Left lobe of liver (tissue), 2 donors: ENCODE results near the gene S1PR2. TPM values are rescaled to one million over a fixed set of nuclear protein-coding genes. Genes with fewer than 3 reads are reported as not detected.
"Not testable (repeated sequence)": the region's sequence is repeated elsewhere in the genome, so short reads cannot be mapped to it uniquely, and the experiment has no call there.

Experiments
- ATAC-seq: fragments of 200-7000 bp; cut with Tn5 transposase; one replicate; pipeline ENCODE4 v1.9.1; 2020; ENCODE audit warnings: mild to moderate bottlenecking, moderate library complexity
- DNase-seq: peaks from one replicate; pipeline ENCODE4 v3.0.0-alpha.2; 2020; ENCODE audit warnings: low spot score
- total RNA-seq: library from RNA; stranded (reverse); gene quantifications from one replicate; pipeline ENCODE4 v1.2.1, GENCODE V29; 2021
- donor health status: DM: no; HTN: no; CAD: no; lungs with moderate emphysema.
- donor health status: DM: no; HTN: yes; CAD: no.

S1PR2 gene
- total RNA-seq, 1 donor from 2014 or later = 1.9 TPM

DNA sequence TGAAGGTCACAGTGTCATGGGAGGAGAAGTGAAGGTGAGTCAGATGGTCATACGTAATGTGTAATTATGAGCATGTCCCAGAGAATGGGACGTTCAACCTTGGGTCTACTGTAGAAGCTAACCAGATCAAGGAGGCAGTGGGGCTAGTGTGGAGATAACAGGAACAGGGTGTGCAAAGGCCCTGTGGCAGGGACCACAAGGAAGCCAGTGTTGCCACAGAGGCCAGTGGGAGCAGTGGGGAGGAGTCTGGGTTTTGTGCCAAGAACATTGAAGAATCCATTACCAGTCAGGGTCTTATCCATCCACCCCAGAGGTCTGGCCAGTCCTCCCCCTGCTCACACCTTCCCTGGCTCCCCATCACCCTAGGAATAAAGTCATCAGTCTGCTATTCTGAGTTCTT is 24.2 kb upstream of the S1PR2 start:
- no peak for DNase-seq

DNA sequence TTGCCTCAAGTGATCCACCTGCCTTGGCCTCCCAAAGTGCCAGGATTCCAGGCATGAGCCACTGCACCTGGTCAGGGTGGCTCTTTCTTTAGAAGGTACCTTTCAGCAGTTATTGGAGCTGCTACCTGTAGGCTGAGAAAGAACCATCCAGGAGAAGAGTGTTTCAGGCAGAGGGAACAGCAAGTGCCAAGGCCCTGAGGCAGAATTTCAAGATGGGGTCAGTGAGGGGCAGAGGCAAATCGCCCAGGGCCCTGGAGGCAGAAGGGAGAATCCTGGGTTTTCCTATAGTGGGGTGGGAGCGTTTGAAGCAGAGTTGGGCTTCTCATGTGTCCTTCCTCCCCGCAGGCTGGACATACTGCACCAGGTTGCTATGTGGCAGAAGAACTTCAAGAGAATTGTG is 23.1 kb upstream of the S1PR2 start:
- DNase-seq (no peak), ATAC-seq (no peak)

More for the DNA sequence above, 24.2 kb upstream of the S1PR2 start:
- no peak for ATAC-seq

GRCh38 chr19:10252707-10253106 is 21.6 kb upstream of the S1PR2 start:
- ATAC-seq = no peak

DNA sequence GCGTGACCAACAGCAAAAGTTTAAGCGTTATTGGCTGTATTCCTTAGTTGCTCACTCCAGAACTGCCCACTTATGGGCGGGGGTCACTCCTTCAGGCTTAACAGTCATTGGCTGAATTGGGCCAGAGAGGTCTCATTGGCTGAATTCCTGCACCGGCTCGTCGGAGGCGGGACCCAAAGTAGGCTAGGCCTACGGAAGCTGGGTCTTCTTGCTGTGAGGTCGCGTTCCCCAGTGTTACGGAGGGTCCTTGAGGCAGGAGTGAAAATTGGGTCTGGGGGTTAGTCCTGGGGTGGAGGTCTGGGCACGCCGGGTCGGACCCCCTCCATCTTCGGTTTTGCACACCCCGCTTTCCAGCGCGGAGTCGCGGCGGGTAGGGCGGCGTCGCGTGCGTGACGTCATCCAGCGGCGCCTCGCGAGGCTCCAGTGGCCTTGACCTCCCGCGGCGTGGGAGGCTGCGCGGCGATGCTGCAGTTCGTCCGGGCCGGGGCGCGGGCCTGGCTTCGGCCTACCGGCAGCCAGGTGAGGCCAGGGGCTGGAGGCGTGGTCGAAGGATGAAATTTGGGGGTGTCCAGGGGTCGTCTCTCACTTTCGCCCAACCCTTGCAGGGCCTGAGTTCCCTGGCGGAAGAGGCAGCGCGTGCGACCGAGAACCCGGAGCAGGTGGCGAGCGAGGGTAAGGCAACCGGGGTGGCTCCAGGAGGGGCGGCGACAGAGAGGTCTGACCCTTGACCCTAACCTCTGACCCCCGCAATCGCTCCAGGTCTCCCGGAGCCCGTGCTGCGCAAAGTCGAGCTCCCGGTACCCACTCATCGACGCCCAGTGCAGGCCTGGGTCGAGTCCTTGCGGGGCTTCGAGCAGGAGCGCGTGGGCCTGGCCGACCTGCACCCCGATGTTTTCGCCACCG is 20.9 kb upstream of the S1PR2 start, which contains the start of gene MRPL4:
Gene MRPL4, plus strand, starts transcription at position 423 of the 903 bp plus-strand sequence. Its CDS starts 40 bp downstream, at position 463.
- peak; percentile 97 for DNase-seq
- ATAC-seq = peak; percentile 90

More at GRCh38 chr19:10252707-10253106, 21.6 kb upstream of the S1PR2 start:
- DNase-seq = no peak

DNA sequence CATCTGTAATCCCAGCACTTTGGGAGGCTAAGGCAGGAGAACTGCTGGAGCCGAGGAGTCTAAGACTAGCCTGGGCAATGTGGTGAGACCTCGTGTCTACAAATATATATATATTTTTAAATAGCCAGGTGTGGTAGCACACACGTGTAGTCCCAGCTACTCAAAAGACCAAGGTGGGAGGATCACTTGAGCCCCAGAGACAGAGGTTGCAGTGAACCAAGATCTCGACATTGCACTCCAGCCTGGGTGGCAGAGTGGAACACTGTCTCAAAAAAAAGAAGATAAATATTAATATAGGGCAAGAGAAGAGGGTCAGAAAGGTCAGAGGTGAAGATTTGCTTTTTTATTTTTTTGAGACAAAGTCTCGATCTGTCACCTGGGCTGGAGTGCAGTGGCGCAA is 15.4 kb upstream of the S1PR2 start:
- ATAC-seq (no peak), DNase-seq (no peak)

GRCh38 chr19:10245189-10245939 is 14.2 kb upstream of the S1PR2 start:
- DNase-seq = no peak
- no peak for ATAC-seq

DNA sequence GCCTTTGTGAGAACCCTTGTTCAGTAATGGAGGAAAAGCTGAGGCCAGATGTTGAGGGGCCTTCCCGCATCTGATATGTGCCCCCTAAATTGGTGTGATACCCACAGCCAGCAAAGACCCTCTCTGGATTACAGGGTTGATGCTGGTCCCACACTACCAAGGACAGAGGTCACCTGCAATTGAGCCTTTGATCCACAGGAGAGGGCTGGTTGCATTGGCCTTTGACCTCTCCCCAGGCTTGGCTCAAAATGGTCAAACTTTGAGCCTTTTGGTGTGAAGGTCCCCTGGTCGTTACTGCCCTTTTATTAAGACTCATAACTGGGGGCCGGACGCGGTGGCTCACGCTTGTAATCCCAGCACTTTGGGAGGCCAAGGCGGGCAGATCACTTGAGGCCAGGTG is 12.5 kb upstream of the S1PR2 start:
- DNase-seq (no peak), ATAC-seq (no peak)

- not testable (repeated sequence) for DNase-seq, ATAC-seq
Measured at GRCh38 chr19:10241826-10242449, 10.8 kb upstream of the S1PR2 start.

DNA sequence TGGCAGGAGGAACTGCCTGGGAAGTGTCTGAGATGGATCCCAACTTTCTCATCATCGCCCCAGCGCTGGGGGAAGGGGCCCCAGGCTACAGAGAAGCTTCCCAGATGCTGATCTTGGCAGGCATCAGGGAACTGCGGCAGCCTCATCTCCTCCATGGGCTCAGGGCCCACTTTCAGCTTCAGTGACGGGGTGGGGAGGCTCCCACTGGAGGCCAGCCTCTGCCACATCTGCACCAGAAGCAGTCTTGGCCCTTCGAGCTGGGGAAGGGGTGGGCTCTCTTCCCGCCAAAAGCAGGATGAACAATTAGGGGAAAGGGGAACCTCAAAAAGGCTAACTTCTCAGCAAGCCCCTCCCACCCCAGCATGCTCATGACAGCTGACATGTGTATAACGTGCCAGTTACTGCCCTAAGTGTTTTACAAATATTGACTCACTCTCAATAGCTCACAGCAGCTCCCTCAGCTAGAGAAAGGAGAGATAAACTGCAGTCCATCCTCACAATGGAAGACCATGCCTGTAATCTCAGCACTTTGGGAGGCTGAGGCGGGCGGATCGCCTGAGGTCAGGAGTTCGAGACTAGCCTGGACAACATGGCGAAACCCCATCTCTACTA is 7.1 kb upstream of the S1PR2 start:
- peak; percentile 71 for ATAC-seq
- no peak for DNase-seq

GRCh38 chr19:10237702-10238101 is 6.6 kb upstream of the S1PR2 start:
- peak; percentile 36 for ATAC-seq
- no peak for DNase-seq

DNA sequence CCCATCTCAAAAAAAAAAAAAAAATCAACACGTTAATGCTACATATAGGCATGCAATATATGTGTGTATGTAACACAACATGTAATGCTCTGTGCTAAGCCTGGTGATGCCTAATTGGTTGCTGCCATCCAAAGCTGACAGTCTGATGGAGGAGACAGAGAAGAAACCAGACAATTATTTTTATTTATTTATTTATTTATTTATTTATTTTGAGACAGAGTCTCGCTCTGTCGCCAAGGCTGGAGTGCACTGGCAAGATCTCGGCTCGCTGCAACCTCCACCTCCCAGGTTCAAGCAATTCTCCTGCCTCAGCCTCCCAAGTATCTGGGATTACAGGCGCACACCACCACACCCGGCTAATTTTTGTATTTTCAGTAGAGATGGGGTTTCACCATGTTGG is 4.3 kb upstream of the S1PR2 start:
- not testable (repeated sequence) for DNase-seq, ATAC-seq

GRCh38 chr19:10235003-10235402 is 3.9 kb upstream of the S1PR2 start:
- ATAC-seq (no peak), DNase-seq (no peak)

- DNase-seq (no peak), ATAC-seq (no peak)
Measured at GRCh38 chr19:10233946-10234345, 2.8 kb upstream of the S1PR2 start.

GRCh38 chr19:10231612-10232228 is 589 bp upstream of the S1PR2 start:
- ATAC-seq (no peak), DNase-seq (no peak)

GRCh38 chr19:10230173-10230860 is 814 bp downstream of the S1PR2 start:
- DNase-seq (peak; percentile 56), ATAC-seq (no peak)

DNA sequence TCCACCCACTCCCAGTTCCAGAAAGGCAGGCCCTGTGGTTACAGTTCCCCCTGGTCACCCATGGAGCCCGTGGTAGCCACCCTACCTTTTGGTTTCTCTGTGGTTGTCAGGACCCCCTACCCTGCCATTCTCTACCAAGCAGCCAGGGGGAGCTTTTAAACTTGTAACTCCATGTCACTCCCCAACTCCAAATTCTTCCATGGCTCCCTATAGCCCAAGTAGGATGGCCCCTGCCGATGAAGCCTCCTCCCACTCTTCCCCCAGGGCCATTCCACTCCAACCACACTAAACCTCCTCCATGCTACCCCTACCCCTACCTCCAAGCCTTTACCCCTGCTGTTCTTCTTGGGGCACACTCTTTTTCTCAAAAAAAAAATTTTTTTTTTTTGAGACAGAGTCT is 2.2 kb downstream of the S1PR2 start:
- ATAC-seq (peak; percentile 19), DNase-seq (no peak)

- no peak for ATAC-seq
- no peak for DNase-seq
Measured at GRCh38 chr19:10228393-10228792, 2.7 kb downstream of the S1PR2 start.

GRCh38 chr19:10227026-10227971 is 3.8 kb downstream of the S1PR2 start:
- ATAC-seq = no peak
- no peak for DNase-seq
